Psoas muscle (tissue), 8 donors: ENCODE measurements around the gene PTPRN. TPM values are rescaled to one million over a fixed set of nuclear protein-coding genes. Genes with fewer than 3 reads are reported as not detected.
"Not testable (repeated sequence)": the region's sequence is repeated elsewhere in the genome, so short reads cannot be mapped to it uniquely, and the experiment has no call there.

ENCODE experiments used
- ATAC-seq, 4 donors: fragments of 200-7000 bp; cut with Tn5 transposase; one replicate each; pipeline ENCODE4 v1.9.1; 2020; ENCODE audit warnings: moderate library complexity in 3 of 4, mild to moderate bottlenecking in 2 of 4
- DNase-seq, 2 donors: peaks; one replicate each; pipeline ENCODE4 v3.0.0-alpha.2; 2020
- H3K27ac ChIP-seq: fragments of 200-600 bp; one replicate; pipeline ENCODE4 v1.8.0; 2022
- H3K27me3 ChIP-seq, 3 donors: fragments of 200-600 bp in 1 of 3; one replicate each; pipeline versions ENCODE4 v1.6.1 to v1.8.0; 2013 to 2022; ENCODE audit warnings: low read length in 2 of 3, mild to moderate bottlenecking in 2 of 3, moderate library complexity in 1 of 3; ENCODE audit not compliant: insufficient read depth in 3 of 3
- H3K36me3 ChIP-seq, 2 donors: fragments of 200-600 bp in 1 of 2; one replicate each; pipeline versions ENCODE4 v1.6.1 to v1.8.0; 2013 to 2022; ENCODE audit warnings: low read depth in 1 of 2, mild to moderate bottlenecking in 1 of 2, moderate library complexity in 1 of 2; ENCODE audit not compliant: insufficient read depth in 1 of 2
- H3K4me1 ChIP-seq: fragments of 200-600 bp; one replicate; pipeline ENCODE4 v1.8.0; 2022
- H3K4me3 ChIP-seq: fragments of 200-600 bp; one replicate; pipeline ENCODE4 v1.8.0; 2022; ENCODE audit warnings: mild to moderate bottlenecking
- H3K9me3 ChIP-seq: fragments of 200-600 bp; one replicate; pipeline ENCODE4 v1.8.0; 2022
- WGBS, 3 donors: extraction: QIAGEN DNeasy Blood & Tissue Kit; methylation state at CpG; one replicate each; pipeline versions ENCODE4 v1.1.6 to v1.1.7; 2013; 5-methylcytosine and 5-hydroxymethylcytosine counted together
- intact Hi-C, 2 donors: fragments of 100-400 bp; cut with DNase I; formaldehyde crosslinking; loops; one replicate each; pipeline versions ENCODE4 v1.11.0 to v1.14.2; 2022
- polyA plus RNA-seq, 3 donors: library from polyadenylated mRNA; stranded (reverse); fragments of 200-250 nt; gene quantifications; one replicate each; pipeline ENCODE4 v1.2.3, GENCODE V29; 2013
- total RNA-seq, 4 donors: library from RNA; stranded (reverse); fragmentation: NEBNext Ultra II Directional in 2 of 4; extraction: Animal tissue kit (Norgen Biotek cat#: 25700) in 2 of 4; gene quantifications; one replicate each; pipeline versions ENCODE4 v1.2.1 to v1.2.4, GENCODE V29; 2021 to 2023
- TF ChIP-seq, protein P1 (sequence below): fragments of 200-600 bp; IDR thresholded peaks from one replicate; pipeline ENCODE4 v1.8.0; 2022; ENCODE audit warnings: antibody characterized with exemption
- donor health status: healthy with polysubstance abuse.
- donor health status: DM: no; HTN: no; CAD: no; lungs with moderate emphysema.
- donor health status: Bipolar disorder and iron deficiency.
- donor health status: healthy.
- donor health status: DM: yes; HTN: yes; CAD: no.
- donor health status: DM: no; HTN: no; CAD: no.
- donor health status: DM: no; HTN: no; CAD: no.
- donor health status: DM: yes; HTN: yes; CAD: no.

The PTPRN gene
- total and polyA plus RNA-seq, 7 donors = 0.03 to 1.1 (median 0.17) TPM; not detected in 2

- Histone ChIP-seq H3K27ac (no peak overlapping the region), H3K36me3 (no peaks in the 10 kb centered on the region), H3K4me3 (no peak overlapping the region), H3K9me3 (no peaks in the 10 kb centered on the region), H3K4me1 (no peaks in the 10 kb centered on the region), H3K27me3 (peaks cover 0 to 22% (median 4%) of the 10 kb centered on the region in 3 donors)
- TF ChIP-seq, protein P1, sequence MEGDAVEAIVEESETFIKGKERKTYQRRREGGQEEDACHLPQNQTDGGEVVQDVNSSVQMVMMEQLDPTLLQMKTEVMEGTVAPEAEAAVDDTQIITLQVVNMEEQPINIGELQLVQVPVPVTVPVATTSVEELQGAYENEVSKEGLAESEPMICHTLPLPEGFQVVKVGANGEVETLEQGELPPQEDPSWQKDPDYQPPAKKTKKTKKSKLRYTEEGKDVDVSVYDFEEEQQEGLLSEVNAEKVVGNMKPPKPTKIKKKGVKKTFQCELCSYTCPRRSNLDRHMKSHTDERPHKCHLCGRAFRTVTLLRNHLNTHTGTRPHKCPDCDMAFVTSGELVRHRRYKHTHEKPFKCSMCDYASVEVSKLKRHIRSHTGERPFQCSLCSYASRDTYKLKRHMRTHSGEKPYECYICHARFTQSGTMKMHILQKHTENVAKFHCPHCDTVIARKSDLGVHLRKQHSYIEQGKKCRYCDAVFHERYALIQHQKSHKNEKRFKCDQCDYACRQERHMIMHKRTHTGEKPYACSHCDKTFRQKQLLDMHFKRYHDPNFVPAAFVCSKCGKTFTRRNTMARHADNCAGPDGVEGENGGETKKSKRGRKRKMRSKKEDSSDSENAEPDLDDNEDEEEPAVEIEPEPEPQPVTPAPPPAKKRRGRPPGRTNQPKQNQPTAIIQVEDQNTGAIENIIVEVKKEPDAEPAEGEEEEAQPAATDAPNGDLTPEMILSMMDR = no peak
- no peak for DNase-seq
- 59 to 64% (median 63%) methylated on average over 4 of the region's 4 CpGs for WGBS, 3 donors
- intact Hi-C loops = no loop called here
- no peak for ATAC-seq
These were observed 14.2 kb upstream of the PTPRN start for GRCh38 chr2:219323434-219323833.

- ATAC-seq (no peak), DNase-seq (no peak)
- Histone ChIP-seq H3K4me1 (no peaks in the 10 kb centered on the region), H3K9me3 (no peaks in the 10 kb centered on the region), H3K36me3 (no peaks in the 10 kb centered on the region), H3K27me3 (peaks cover 0 to 32% (median 0%) of the 10 kb centered on the region in 3 donors), H3K4me3 (no peak overlapping the region), H3K27ac (no peak overlapping the region)
- TF ChIP-seq, protein P1 = no peak
- intact Hi-C loops = no loop called here
- 89 to 90% (median 89%) methylated on average over 16 of the region's 16 CpGs for WGBS, 3 donors
These were observed 5.7 kb upstream of the PTPRN start for GRCh38 chr2:219314804-219315468.

DNA sequence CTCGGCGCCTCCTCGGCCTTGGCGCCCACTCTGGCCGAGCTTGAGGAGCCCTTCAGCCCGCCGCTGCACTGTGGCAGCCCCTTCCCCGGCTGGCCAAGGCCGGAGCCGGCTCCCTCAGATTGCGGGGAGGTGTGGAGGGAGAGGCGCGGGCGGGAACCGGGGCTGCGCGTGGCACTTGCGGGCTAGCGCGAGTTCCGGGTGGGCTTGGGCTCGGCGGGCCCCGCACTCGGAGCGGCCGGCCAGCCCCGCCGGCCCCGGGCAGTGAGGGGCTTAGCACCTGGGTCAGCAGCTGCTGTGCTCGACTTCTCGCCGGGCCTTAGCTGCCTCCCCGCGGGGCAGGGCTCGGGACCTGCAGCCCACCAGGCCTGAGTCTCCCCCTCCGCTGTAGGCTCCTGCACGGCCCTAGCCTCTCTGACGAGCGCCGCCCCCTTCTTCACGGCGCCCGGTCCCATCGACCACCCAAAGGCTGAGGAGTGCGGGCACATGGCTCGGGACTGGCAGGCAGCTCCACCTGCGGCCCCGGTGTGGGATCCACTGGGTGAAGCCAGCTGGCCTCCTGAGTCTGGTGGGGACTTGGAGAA, 3.6 kb upstream of the PTPRN start:
- 86 to 91% (median 90%) methylated on average over 32 to 49 of the region's 49 CpGs for WGBS, 3 donors
- H3K27ac ChIP-seq, H3K9me3 ChIP-seq, DNase-seq, H3K36me3 ChIP-seq, H3K4me3 ChIP-seq, intact Hi-C loops, ATAC-seq, H3K4me1 ChIP-seq: not testable (repeated sequence)
- peaks cover 0 to 49% (median 6%) of the 10 kb centered on the region in 3 donors for H3K27me3 ChIP-seq

GRCh38 chr2:219308142-219309101, 779 bp downstream of the PTPRN start:
- no peak overlapping the region for H3K4me3 ChIP-seq
- no peaks in the 10 kb centered on the region for H3K9me3 ChIP-seq
- H3K4me1 ChIP-seq = no peaks in the 10 kb centered on the region
- H3K27me3 ChIP-seq = peaks cover 0 to 88% (median 6%) of the 10 kb centered on the region in 3 donors
- peak; percentile 71 to 78 for DNase-seq
- H3K36me3 ChIP-seq = no peaks in the 10 kb centered on the region
- TF ChIP-seq, protein P1 = no peak
- ATAC-seq = peak; percentile 74 to 86 (median 84)
- intact Hi-C loops = loop anchor here (10.0 kb wide), 1 partner anchor 254 kb away; no protein-coding TSS in a partner anchor
- no peak overlapping the region for H3K27ac ChIP-seq
- WGBS, 3 donors = 3% methylated on average over 42 to 45 of the region's 45 CpGs

DNA sequence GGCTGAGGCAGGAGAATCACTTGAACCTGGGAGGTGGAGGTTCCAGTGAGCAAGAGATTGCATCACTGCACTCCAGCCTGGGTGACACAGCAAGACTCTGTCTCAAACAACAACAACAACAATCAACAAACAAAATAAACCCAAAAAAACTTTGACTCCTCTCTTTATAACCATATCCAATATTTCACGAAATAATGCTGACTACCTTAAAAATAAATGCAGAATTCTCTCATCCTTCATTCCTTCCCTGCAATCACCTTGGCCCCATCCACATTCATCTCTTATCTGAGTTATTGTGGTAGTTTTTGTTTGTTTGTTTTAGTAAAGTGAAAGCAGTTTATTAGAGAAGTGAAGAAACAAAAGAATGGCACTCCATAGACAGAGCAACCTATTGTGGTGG, 3.2 kb downstream of the PTPRN start:
- DNase-seq (no peak), ATAC-seq (no peak)
- Histone ChIP-seq H3K9me3 (no peaks in the 10 kb centered on the region), H3K27me3 (peaks cover 0 to 81% (median 11%) of the 10 kb centered on the region in 3 donors), H3K4me3 (no peak overlapping the region), H3K4me1 (no peaks in the 10 kb centered on the region), H3K27ac (no peak overlapping the region), H3K36me3 (no peaks in the 10 kb centered on the region)
- intact Hi-C loops = loop anchor here (10.0 kb wide), 1 partner anchor 251 kb away; no protein-coding TSS in a partner anchor
- TF ChIP-seq, protein P1 = no peak
- 65 to 73% (median 67%) methylated on average over 1 of the region's 1 CpG for WGBS, 3 donors
